GM19025 (cell line): Measurements from ENCODE around the gene PSMD7.
"Not testable (repeated sequence)": the region's sequence is repeated elsewhere in the genome, so short reads cannot be mapped to it uniquely, and the experiment has no call there.

Source experiments
- ATAC-seq: cut with Tn5 transposase; IDR thresholded peaks from one replicate; pipeline ENCODE4 v1.9.1; 2021; ENCODE audit warnings: mild to moderate bottlenecking, low read depth, moderate library complexity; ENCODE audit not compliant: unreplicated experiment

The PSMD7 gene

DNA sequence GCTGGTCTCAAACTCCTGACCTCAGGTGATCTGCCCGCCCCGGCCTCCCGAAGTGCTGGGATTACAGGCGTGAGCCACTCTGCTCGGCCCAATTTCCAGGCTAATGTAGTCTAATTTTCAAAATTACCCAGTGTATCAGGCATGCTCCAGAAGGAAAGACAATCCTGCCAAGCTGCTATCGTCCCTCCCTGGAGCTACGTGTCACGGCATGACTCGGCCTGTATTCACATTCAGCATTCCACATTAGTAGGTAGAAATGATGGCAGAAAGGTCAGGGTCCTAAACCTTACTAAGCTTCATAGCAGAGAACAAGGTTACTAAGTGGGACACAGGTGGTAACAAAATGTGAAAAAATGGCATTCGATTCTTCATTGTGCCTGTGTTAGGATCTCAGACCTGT, 42.6 kb downstream of the PSMD7 start:
- not testable (repeated sequence) for ATAC-seq

DNA sequence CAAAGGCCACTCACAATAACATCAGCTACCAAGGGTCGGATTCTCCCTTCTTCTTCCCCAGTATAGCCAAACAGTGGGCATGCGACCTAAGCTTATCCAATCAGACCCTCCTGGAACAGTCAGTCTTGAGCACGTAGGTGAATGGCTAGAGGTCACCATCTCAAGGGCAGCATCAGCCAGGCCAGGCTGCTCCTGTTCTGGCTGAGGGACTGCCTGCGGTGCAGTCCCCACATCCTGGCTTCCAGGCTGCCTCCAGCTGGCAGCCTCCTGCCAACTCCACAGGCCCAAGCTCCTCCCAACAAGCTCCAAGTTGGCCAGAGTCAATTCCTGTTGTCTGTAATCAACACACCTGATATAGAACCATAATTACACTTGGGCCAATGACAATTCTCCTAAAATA, 56.4 kb downstream of the PSMD7 start:
- not testable (repeated sequence) for ATAC-seq
